GM18867 (cell line): ENCODE results near the gene ADCY5.

ENCODE experiments used
- ATAC-seq: cut with Tn5 transposase; IDR thresholded peaks from one replicate; pipeline ENCODE4 v1.9.1; 2021; ENCODE audit warnings: mild to moderate bottlenecking, moderate library complexity; ENCODE audit not compliant: unreplicated experiment

ADCY5 gene

DNA sequence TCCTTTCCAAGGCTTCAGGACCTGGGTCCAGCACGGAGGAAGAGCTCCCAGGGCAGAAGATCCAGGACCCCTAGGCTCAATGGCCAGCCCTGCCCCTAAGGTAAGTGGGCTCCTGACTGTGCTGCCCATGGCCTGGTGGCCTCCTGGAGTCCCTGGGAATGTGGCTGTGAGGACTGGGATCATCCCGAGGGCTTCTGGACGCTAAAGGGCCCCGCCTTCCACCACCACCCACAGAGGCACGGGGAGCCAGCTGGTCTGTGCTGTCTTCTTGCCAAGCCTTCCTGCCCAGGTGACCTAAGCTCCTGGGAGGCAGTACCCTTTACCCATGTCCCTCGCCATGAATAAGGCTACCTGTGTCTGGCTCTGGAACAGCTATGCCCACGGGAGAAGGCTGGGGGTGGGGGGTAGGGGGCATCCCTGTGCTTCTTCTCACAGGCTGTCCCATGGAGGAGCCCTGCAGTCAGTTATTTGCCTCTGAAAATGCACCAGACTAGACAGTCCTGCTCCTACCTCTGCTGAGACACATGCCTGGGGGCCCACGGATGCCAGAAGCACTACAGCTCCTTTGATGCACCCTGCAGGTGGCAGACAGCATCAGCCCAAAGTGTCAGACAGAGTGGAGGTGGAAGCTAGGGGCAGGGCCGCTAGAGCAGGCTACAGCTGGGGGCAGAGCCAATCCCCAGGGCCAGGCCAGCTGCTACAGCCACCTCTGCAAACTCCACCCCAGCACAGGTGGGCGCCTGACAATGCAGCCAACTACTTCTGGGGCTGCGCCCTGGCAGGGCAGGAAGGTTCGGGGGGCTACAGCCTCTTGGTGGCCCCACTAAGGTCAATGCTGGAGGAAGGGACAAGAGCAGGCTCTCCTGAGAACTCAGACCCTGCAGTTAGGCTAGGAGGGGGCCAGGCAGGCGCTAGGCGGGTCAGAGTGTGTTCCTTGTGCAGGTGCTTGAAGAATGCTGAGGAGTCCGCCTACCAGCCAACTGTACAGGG is 156.3 kb downstream of the ADCY5 start:
- no peak for ATAC-seq

DNA sequence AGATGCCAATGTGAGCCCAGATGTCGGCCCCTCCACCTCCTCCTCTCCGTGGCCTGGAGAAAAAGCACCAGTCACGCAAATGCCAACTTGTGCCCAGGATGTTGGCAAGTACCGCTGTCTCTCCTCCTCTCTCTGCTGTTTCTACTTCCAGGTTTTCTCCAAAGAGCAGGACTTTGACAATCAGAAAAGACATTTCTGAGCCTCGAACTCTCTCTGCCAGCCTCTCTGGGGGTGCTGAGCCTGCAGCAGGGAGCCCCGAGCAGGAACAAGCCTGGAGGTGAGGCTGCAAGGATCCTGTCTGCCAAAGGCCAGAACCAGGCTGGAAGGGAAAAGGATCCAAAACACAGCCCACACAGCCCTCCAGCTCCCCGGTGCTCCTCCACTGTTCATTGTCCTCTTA is 157.5 kb downstream of the ADCY5 start:
- no peak for ATAC-seq

DNA sequence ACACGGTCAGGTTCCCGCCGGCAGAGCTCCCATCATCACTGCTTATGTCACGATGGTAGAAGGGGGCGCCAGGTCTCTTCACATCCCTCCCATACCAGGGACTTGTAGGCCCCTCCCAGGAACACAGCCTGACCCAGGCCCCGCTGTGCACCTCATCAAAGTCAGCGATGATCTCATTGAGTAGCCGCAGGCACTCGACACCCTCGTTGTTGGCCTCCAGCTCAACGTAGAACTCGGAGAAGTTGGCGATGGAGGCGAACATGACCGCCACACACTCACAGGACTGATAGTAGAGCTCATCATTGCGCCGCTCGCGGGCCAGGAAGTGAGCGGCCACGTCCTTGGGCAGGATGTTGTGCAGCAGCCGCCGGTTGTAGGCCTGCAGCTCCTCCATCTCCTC is 157.9 kb downstream of the ADCY5 start:
- ATAC-seq = no peak

DNA sequence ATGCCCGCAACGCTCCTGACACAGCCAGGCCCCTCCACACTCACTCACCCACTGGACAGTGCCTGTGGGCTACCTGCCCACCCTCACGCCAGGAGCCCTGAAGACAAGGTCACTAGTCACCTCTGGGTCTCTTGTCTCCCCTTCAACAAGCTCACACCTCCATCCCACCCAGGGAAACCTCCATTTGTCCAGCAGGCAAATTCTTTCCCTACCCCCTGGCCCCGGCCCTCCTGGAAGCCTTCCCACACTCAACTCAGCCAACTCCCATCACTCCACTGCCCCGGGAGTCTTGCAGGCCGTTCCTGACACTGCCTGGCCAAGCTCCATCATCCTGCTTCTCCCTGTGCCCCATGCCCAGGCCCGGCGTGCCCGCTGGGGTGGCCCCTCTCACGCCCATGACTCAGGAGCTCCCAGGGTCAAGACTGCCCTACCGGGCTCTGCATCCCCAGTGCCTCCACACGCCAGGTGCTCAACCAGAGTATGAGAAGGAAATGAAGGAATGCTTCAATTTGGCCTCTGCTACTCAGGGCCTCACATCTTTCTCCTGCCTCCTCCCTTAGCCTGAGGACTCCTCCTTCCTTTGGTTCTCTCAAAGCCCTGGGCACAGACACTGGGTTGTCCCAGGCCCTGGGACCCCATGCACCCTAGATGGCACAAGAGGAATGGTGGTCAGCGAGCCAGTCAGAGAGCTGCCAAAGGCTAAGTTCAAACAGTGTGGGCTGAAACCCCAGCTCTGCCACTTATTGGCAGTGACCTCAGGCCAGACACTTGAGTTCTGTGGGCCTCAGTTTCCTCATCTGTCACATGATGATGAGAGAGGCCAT is 158.6 kb downstream of the ADCY5 start:
- no peak for ATAC-seq

DNA sequence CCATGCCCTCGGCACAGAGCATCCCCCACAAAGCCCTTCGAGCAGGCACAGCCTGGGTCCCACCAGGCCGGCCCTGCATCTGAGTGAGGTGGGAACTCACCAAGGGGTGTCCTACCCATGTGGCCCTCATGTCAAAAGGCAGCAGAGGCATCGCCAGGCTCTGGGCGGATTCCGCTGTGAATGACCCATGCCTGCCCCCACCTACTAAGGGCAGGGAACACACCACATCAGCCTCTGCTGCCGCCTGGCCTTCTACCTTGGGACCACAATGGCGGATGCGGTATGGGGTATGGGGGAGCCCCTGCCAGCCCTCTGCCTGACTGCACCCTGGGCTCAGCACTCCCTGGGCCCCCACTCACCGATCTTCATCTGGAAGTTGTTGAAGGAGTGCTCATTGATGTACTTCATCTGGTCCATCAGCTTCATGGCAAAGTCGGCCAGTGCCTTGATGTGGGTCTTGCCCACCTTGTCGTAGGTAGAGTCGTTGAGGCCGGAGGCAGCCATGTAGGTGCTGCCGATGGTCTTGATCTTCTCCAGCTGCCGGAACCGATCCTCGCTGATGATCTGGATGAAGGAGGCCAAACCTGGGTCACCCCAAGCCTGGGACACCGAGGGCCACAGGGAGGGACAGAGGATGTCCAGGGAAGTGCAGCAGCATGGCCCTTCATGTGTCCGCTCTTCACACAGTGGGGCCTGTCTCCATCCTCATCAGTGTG is 159.3 kb downstream of the ADCY5 start:
- no peak for ATAC-seq

DNA sequence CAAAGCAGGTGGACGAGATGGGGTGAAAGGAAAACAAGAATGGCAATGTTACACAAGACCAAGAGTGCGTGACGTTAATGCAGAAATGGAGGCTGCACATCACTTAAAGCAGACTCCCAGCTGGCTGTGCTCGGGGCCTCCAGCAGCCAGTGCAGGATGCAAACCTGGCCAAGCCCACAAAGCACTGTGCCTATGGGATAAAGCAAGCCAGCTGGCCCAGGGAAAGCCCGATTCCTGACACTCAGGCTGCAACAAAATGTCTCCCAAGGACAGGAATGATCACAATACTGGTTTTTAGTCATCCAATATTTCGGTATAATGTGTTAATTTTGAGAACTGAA is 161.0 kb downstream of the ADCY5 start:
- no peak for ATAC-seq

DNA sequence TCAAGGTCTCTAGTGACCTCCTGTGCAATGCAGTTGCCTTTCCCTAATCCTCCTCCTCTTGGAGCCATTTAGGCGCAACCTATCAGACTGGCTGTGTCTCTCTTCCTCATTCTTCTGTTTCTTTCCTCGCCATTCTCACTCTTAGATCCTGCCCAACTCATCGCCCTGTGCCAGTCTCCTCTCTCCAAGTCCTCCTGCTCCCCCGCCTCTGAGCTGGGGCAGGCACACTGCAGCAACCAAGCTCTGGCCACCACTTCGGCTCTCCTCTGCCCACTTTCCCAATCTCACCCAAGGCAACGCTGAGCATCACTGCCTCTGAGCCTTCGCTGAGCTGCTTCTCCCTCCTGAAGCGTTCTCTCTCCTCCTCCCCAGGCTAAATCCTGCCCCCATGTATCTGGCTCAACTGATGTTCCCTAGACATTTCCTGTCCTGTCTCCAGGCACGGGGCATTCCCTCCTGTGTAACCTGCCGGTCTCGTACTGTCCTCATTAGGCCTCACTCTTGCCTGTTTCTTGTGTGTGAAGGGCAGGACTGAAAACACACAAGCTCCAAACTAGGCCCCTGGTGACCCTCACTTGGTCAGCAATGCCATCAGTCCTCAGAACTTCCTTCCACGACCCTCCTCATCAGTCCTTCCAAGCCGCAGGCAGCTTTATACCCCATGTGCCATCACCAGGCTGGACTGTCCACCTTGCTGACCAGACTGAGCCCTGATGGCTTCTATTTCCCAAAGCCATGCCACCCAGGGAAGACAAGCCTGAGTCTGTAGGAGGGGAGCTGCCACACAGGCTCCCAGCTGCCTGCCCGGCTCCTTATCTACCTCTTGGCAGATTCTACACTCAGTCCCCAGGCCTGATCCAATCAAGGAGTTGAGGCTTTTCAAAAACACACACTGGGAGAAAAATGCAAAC is 161.6 kb downstream of the ADCY5 start:
- ATAC-seq = no peak

DNA sequence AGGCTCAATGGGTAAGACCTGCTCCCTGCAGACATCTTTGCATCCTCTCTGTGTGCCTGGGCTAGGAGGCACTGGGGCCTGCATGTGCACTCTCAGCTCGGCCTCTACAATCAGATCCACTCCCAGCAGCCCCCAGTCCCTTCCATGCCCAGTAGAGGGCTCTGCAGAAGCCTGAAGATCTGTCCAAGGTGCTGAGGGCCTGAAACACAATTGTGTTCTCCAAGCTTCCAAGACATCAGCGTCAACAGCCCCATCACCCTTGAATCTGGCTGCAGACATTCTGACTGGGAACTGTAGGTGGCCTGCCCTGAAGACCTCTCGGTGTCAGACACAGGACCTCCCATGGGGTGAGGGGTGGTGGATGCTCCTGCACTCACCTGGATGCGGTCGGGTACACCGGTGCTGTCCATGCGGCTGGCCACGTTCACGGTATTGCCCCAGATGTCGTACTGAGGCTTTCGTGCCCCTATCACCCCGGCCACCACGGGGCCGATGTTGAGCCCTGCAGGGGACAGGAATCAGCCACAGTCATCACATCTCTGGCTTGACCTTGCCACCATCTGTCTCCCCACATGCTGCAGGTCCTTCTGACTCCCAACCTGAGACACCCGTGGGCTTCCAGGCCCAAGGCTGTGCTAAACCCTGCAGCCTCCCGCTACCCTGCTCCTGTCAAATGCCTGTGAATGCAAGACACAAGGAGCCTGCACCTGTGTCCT is 162.4 kb downstream of the ADCY5 start:
- ATAC-seq = peak; percentile 65

DNA sequence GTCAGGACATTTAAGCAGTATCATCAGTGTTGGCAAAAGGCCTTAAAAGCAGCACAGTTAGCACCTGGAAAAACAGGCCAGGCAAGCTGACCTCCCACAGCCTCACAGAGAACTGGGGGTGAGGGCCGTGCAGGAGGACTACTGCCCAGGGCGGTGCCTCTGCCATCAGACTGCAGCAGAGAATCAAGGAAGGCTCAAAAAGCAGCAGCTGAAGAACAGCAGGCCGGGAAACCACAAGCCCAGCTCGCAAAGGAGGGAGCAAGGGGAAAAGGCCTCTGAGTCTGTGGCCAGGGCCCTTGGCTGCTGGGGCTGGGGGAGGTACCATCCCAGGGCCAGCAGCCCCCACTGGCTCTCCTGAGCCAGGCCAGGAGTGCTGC is 163.0 kb downstream of the ADCY5 start:
- ATAC-seq = no peak

DNA sequence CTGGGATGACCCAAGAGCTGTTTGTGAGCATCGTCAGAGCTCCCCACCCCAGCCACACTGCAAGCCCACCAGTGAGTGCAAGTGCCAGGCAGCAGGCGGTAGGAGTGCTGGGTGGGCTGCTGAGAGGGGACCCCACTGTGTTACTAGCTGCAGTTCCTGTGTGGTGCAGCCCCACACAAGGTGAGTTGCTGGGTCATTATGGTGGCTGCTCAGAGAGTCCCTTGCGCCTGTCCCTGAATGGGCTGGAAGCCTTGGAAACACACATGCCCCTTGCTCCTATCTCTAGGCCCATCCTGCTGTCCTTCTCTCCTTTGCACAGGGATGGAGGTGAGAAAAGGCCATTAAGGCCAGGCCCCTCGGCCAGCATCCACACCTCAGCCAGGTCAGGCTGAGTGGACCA is 163.4 kb downstream of the ADCY5 start:
- no peak for ATAC-seq

DNA sequence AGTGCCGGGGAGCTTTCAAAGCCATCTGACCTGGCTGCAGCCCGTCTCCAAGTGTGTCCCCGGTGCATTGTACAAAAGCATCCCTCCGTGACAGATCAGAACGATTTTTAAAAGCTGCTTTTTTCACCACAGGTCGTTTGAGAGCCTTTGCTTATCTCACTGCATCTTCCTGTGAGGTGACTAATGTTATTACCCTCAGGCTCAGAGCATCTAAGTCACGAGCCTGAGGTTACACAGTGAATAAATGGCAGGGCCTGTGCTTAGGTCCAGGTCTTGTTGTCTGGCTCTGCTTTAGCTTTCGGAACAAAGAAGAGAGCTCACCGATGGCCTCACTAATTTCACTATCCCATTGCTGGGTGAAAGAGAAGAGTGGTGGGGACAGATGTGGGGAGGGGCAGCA is 163.8 kb downstream of the ADCY5 start:
- ATAC-seq = no peak

DNA sequence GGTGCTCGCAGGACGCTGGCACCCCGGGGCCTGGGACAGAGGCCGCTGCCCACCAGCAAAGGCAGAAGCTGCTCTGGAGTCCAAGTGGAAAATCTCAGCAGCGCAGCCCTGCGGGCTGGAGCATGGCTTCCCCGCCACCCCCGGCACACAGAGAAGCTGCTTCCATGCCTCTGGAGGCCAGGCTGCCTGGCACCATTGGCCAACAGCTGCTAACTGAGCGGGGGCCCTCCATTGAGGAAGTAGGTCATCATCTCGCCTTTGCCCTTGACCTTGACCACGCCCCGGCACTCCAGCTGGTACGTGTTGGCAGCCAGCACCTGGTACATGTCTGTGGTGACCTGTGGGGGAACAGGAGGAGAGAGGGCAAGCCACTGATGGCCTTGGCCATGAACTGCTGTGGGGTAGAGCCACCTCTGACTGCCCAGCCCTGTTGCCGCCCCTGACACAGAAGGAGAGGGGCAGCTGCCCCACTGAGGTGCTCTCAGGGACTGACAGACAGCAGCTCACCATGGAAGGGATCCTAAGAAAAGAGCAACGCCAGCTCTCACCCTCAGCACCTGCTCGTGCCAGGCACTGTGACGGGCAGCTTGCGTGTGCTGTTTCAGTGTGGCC is 164.4 kb downstream of the ADCY5 start:
- ATAC-seq = no peak

DNA sequence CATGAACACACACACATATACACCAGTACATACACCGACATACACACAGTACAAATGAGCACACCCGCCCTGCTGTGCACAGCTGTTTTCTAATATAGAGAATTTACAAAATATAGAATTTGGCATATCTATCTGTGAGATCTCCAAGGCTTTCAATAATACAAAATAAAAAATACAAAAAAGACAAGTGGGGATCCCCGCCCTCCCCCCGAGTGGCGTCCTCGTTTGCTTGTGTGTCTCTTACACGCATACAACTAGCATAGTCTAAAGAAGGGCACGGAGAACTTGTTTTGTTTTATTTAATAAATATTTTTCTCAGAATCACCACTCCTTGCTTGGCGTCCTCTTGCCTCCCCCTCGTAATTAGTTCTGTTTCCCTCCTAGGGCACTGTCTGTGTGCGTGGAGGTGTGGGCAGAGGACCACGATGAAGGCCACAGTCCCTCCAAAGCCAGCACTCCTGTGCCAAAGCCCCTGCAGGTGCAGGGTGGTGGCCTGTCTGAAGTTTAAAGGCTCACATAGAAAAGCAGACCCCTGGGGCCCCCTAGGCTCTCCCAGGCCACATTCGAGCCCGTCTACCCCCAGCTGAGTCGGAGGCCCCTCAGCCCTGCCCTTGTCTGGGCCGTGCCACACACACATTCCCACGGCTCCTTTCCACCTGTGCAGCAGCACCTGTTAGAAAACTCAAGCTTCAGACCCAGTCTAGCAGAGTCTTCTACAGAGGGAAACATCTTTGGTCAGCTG is 165.1 kb downstream of the ADCY5 start:
- no peak for ATAC-seq

DNA sequence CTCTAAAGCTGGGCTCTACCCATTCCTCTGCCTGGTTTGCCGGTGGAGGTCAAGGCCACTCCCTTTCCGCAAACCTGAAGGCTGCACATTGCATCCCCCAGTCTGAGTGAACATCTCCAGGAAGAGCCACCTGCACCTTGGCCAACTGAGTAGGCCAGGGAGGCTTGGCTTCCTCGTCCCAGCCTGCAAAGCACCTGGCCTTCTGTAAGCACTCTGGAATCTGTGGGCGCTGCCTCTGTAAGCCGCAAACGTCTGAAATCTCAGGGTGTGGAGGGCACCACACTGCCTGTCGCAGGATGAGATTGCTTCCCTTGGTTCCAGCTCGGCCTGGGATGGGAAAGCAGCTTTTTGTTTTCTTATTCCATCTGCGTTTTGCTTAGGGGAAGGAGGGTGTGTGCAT is 165.8 kb downstream of the ADCY5 start:
- no peak for ATAC-seq

DNA sequence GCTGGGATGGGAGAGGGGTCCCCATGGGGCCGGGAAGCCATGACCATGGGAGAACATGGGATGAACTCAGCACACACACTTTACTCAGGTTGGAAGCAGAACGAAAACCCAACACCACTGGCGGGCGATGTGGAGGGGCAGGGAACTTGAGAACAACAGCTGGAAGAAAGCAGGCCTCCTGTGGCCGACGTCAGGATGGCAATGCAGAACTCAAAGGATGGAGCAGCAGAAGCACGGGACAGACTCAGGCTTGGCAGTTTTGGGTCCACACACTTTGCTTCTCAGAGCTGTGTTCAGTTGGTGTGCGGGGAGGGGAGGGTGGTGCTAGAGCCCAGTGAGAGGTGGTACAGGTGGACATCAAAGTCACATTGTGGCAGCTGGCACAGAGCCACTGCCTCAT is 166.4 kb downstream of the ADCY5 start:
- ATAC-seq = no peak

DNA sequence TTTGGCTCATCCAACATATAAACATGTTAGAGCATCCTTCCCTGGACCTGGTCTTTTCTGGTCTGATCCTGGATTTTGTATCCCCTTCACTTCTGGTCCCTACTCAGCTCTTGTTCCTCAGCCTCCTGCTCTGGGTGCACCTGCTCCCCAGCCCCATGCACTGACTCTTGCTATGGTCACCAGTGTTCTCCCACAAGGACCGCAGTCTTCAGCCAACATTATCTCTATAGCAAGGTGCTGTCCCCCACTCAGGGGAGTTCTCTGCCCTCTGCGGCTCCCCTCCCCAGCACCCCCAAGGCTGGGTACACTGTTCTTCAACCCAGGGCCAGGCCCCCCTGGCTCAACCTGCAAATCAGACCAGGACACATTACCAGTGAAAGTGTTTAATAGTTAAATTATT is 167.0 kb downstream of the ADCY5 start:
- no peak for ATAC-seq

DNA sequence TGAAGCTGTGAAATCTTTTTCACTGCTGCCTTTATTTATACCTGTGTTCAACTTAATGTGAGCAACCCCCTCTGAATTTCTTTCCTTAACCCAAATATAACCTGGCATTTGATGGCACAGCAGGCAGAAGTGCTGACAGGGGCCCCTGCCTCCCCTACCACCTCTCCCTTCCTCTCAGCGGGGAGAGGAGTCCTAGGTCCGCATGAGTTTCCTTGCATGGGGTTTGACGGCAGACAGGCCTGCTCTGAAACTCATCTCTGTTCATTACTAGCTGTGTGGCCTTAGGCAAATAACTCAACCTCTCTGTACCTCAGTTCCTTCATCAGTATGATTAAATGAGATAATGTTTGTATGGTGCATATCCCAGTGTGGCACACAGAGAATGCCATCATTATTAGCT is 167.5 kb downstream of the ADCY5 start:
- ATAC-seq = no peak

DNA sequence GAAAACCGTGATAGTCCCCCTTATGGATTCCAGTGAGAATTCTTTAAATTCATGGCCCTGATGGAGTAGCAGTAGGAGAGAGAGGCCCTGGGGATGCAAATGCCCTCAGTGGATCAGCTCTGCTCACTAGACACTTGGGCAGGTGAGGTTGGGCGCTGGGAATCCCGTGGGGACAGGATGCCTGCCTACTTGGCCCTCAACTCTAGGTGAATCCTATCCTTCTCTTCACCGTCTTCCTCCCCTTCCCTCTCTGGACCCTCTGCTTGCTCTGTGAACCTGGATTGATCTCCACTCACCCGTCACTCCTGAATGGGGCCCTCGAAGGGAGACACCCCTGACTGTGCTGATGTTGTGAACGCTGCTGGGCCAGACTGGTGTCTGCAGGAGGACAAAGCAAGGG is 169.8 kb downstream of the ADCY5 start:
- ATAC-seq = no peak

DNA sequence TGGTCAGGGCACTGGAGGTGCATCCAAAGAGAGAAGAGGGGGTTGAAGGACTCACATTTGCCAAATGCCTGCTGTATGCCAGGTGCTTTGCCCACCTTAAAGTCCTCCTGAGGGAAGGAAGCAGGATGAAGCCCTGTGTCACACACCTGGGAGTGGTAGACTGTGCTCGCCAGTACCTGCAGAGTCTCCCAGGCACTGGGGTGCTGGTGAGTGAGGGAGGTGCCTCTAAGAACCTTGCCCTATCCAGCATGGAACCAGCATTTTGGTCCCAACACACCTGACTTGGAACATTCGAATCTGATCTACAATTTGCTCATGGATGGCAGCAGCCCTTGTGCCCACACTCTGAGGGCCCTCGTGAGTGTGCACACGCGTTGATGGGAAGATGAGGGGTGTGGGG is 170.4 kb downstream of the ADCY5 start:
- ATAC-seq = no peak
